H9 (cell line): ENCODE data around the gene CAPG. TPM values are rescaled to one million over a fixed set of nuclear protein-coding genes. Genes with fewer than 3 reads are reported as not detected.

Experiments
- DNase-seq: peaks from one replicate; pipeline ENCODE4 v3.0.0-alpha.2; 2017
- H2AFZ ChIP-seq: one replicate; pipeline ENCODE4 v1.6.1; 2013; ENCODE audit warnings: mild to moderate bottlenecking, low read length, control low read depth, moderate library complexity
- H2AK5ac ChIP-seq: 2 replicates; pipeline ENCODE4 v1.6.1; 2013; ENCODE audit warnings: low read length, control low read depth, mixed read lengths; ENCODE audit not compliant: insufficient read length
- H2BK120ac ChIP-seq: one replicate; pipeline ENCODE4 v1.6.1; 2013; ENCODE audit warnings: low read depth, mild to moderate bottlenecking, low read length, control low read depth, inconsistent platforms; ENCODE audit not compliant: poor library complexity, severe bottlenecking
- H2BK12ac ChIP-seq: 2 replicates; pipeline ENCODE4 v1.6.1; 2013; ENCODE audit warnings: low read length, control low read depth, mixed read lengths, low read depth; ENCODE audit not compliant: insufficient read length
- H2BK15ac ChIP-seq: 2 replicates; pipeline ENCODE4 v1.6.1; 2013; ENCODE audit warnings: low read depth, low read length, control low read depth
- H2BK20ac ChIP-seq: one replicate; pipeline ENCODE4 v1.6.1; 2013; ENCODE audit warnings: low read depth, mild to moderate bottlenecking, low read length, control low read depth, inconsistent platforms; ENCODE audit not compliant: poor library complexity, severe bottlenecking
- H2BK5ac ChIP-seq: 2 replicates; pipeline ENCODE4 v1.6.1; 2013; ENCODE audit warnings: low read length, control low read depth, mixed read lengths; ENCODE audit not compliant: insufficient read length
- H3K14ac ChIP-seq: 2 replicates; pipeline ENCODE4 v1.6.1; 2013; ENCODE audit warnings: low read length, control low read depth; ENCODE audit not compliant: insufficient read depth
- H3K18ac ChIP-seq: 2 replicates; pipeline ENCODE4 v1.6.1; 2013; ENCODE audit warnings: low read depth, mild to moderate bottlenecking, mixed read lengths, low read length, control low read depth; ENCODE audit not compliant: insufficient read length
- H3K23ac ChIP-seq: 2 replicates; pipeline ENCODE4 v1.6.1; 2013; ENCODE audit warnings: low read length, control low read depth, mixed read lengths, low read depth; ENCODE audit not compliant: insufficient read length
- H3K23me2 ChIP-seq: 2 replicates; pipeline ENCODE4 v1.6.1; 2013; ENCODE audit warnings: low read depth, mild to moderate bottlenecking, mixed read lengths, low read length, control low read depth; ENCODE audit not compliant: insufficient read length, poor library complexity, severe bottlenecking
- H3K27ac ChIP-seq: 2 replicates; pipeline ENCODE4 v1.5.1; 2013; ENCODE audit warnings: low read length, control low read depth, mixed read lengths, low read depth; ENCODE audit not compliant: insufficient read length
- H3K27me3 ChIP-seq: 2 replicates; pipeline ENCODE4 v1.6.1; 2013; ENCODE audit warnings: low read length, control low read depth, inconsistent platforms; ENCODE audit not compliant: insufficient read depth
- H3K4ac ChIP-seq: 2 replicates; pipeline ENCODE4 v1.6.1; 2013; ENCODE audit warnings: low read depth, mild to moderate bottlenecking, control low read depth, inconsistent platforms, low read length, moderate library complexity
- H3K4me1 ChIP-seq: 2 replicates; pipeline ENCODE4 v1.6.1; 2013; ENCODE audit warnings: low read length, control low read depth, inconsistent platforms; ENCODE audit not compliant: insufficient read depth
- H3K4me2 ChIP-seq: 2 replicates; pipeline ENCODE4 v1.6.1; 2013; ENCODE audit warnings: low read length, control low read depth, mixed read lengths; ENCODE audit not compliant: insufficient read length, insufficient read depth
- H3K56ac ChIP-seq: 2 replicates; pipeline ENCODE4 v1.6.1; 2013; ENCODE audit warnings: low read depth, mild to moderate bottlenecking, mixed read lengths, low read length, control low read depth; ENCODE audit not compliant: insufficient read length
- H3K79me1 ChIP-seq: 2 replicates; pipeline ENCODE4 v1.6.1; 2013; ENCODE audit warnings: low read depth, mild to moderate bottlenecking, moderate library complexity, low read length, control low read depth, inconsistent platforms; ENCODE audit not compliant: insufficient read depth, poor library complexity, severe bottlenecking
- H3K79me2 ChIP-seq: 2 replicates; pipeline ENCODE4 v1.6.1; 2013; ENCODE audit warnings: low read length, control low read depth, inconsistent platforms; ENCODE audit not compliant: insufficient read depth
- H3K9ac ChIP-seq: 2 replicates; pipeline ENCODE4 v1.6.1; 2013; ENCODE audit warnings: low read length, control low read depth, mixed read lengths; ENCODE audit not compliant: insufficient read length; ENCODE audit errors: extremely low read depth
- H3K9me3 ChIP-seq: one replicate; pipeline ENCODE4 v1.6.1; 2013; ENCODE audit warnings: low read depth, low read length, inconsistent platforms; ENCODE audit not compliant: control insufficient read depth
- H3T11ph ChIP-seq: one replicate; pipeline ENCODE4 v1.6.1; 2013; ENCODE audit warnings: mild to moderate bottlenecking, low read length, control low read depth, inconsistent platforms
- H4K20me1 ChIP-seq: one replicate; pipeline ENCODE4 v1.6.1; 2013; ENCODE audit not compliant: control insufficient read depth, insufficient read length, insufficient read depth
- H4K5ac ChIP-seq: 2 replicates; pipeline ENCODE4 v1.6.1; 2013; ENCODE audit warnings: low read depth, mild to moderate bottlenecking, mixed read lengths, low read length, control low read depth; ENCODE audit not compliant: insufficient read length
- H4K8ac ChIP-seq: replicated peaks from 2 replicates; pipeline ENCODE4 v1.6.1; 2013; ENCODE audit warnings: low read length, control low read depth, mixed read lengths, low read depth; ENCODE audit not compliant: insufficient read length
- H4K91ac ChIP-seq: 2 replicates; pipeline ENCODE4 v1.6.1; 2013; ENCODE audit warnings: low read depth, mild to moderate bottlenecking, moderate library complexity, mixed read lengths, low read length, control low read depth; ENCODE audit not compliant: insufficient read length
- H3K27ac Mint-ChIP-seq, 3 experiments: 2 replicates in 2 of 3; 3 replicates in 1 of 3; pipeline ENCODE4 v1.8.0; 2020 to 2021; ENCODE audit warnings: mixed read lengths in 3 of 3, mild to moderate bottlenecking in 1 of 3, moderate library complexity in 1 of 3
- H3K27me3 Mint-ChIP-seq: 2 replicates; pipeline ENCODE4 v1.8.0; 2021; ENCODE audit warnings: low read depth, mild to moderate bottlenecking, moderate library complexity, mixed read lengths
- H3K36me3 Mint-ChIP-seq, 3 experiments: 2 replicates in 2 of 3; 3 replicates in 1 of 3; pipeline ENCODE4 v1.8.0; 2020 to 2021; ENCODE audit warnings: low read depth in 3 of 3, mixed read lengths in 3 of 3; ENCODE audit not compliant: insufficient read depth in 1 of 3
- H3K4me1 Mint-ChIP-seq, 2 experiments: 2 replicates each; pipeline ENCODE4 v1.8.0; 2020; ENCODE audit warnings: mixed read lengths in 2 of 2
- H3K4me3 Mint-ChIP-seq, 2 experiments: 2 replicates in 1 of 2; 3 replicates in 1 of 2; pipeline ENCODE4 v1.8.0; 2020 to 2021; ENCODE audit warnings: mild to moderate bottlenecking in 2 of 2, mixed read lengths in 2 of 2, moderate library complexity in 1 of 2
- H3K9me3 Mint-ChIP-seq, 2 experiments: 2 replicates in 1 of 2; 3 replicates in 1 of 2; pipeline ENCODE4 v1.8.0; 2020; ENCODE audit warnings: mild to moderate bottlenecking in 2 of 2, mixed read lengths in 2 of 2, moderate library complexity in 1 of 2
- CTCF ChIP-seq: fragments of 200-600 bp; sonication (generic); conservative IDR thresholded peaks from 3 replicates; pipeline ENCODE4 v1.8.0; 2021; ENCODE audit warnings: antibody characterized with exemption, mild to moderate bottlenecking
- WGBS: extraction: QIAGEN DNeasy Blood & Tissue Kit; methylation state at CpG from one replicate; pipeline ENCODE4 v1.1.7; 2013; ENCODE audit warnings: missing lambda C conversion rate, low lambda C conversion rate, mixed read lengths; ENCODE audit not compliant: insufficient read length; ENCODE audit errors: extremely low coverage; 5-methylcytosine and 5-hydroxymethylcytosine counted together
- total RNA-seq: library from RNA; stranded (reverse); gene quantifications from 2 replicates; pipeline ENCODE4 v1.2.1, GENCODE V29; 2021

CAPG gene
- total RNA-seq, 1 experiment from 2014 or later, result 72.8 TPM

GRCh38 chr2:85405201-85406059 is 4.7 kb downstream of the CAPG start:
- Histone ChIP-seq H3K4ac (no peak overlapping the region), H3K56ac (no peak overlapping the region), H4K20me1 (no peaks in the 10 kb centered on the region), H3K4me2 (no peak overlapping the region), H2BK120ac (no peak overlapping the region), H3K18ac (no peak overlapping the region), H2BK15ac (no peak overlapping the region), H3K9ac (no peak overlapping the region), H3K27me3 (no peaks in the 10 kb centered on the region), H4K91ac (no peak overlapping the region), H4K5ac (no peak overlapping the region), H3K27ac (no peak overlapping the region), H4K8ac (no peak overlapping the region), H3T11ph (no peak overlapping the region), H2BK12ac (no peak overlapping the region), H2AFZ (no peak overlapping the region), H3K23me2 (no peaks in the 10 kb centered on the region), H3K14ac (no peak overlapping the region), H3K79me2 (no peaks in the 10 kb centered on the region), H3K79me1 (no peaks in the 10 kb centered on the region), H2BK20ac (no peak overlapping the region), H2AK5ac (no peak overlapping the region), H3K9me3 (no peaks in the 10 kb centered on the region), H3K23ac (no peak overlapping the region), H2BK5ac (no peak overlapping the region), H3K4me1 (peaks cover 18% of the 10 kb centered on the region)
- no CpG with 5 or more reads among the region's 15 CpGs for WGBS
- H3K4me3 Mint-ChIP-seq, result no peak overlapping the region
- TF ChIP-seq CTCF, result no peak
- H3K36me3 Mint-ChIP-seq, result peaks cover 2 to 15% (median 7%) of the 10 kb centered on the region in 3 experiments; a peak in 4 of 7 replicates
- no peak for DNase-seq
- H3K4me1 Mint-ChIP-seq, result peaks cover 28 to 33% of the 10 kb centered on the region in 2 experiments
- H3K27me3 Mint-ChIP-seq, result no peaks in the 10 kb centered on the region
- peak overlapping the region; percentile 32 to 83 (median 42); a peak in 5 of 7 replicates for H3K27ac Mint-ChIP-seq
- peaks cover 6 to 14% of the 10 kb centered on the region in 2 experiments; a peak in 4 of 5 replicates for H3K9me3 Mint-ChIP-seq
